Measurements from ENCODE around the gene SHCBP1. TPM values are rescaled to one million over a fixed set of nuclear protein-coding genes. Genes with fewer than 3 reads are reported as not detected.
A peak's percentile ranks its signal among the peaks of the same experiment; 100 is the strongest.

SHCBP1 gene
- total RNA-seq (2014; rRNA removed) = 25.8 and 35.1 TPM in 2 replicates
- Bru-seq, nascent RNA = percentile 70 among the genes with signal in this experiment
- percentile 68 among the genes with signal in this experiment for BruChase-seq, experiment 1, labeled RNA remaining after a 6-hour chase
- percentile 37 among the genes with signal in this experiment for BruChase-seq, experiment 2, labeled RNA remaining after a 2-hour chase
- long read RNA-seq, transcript SHCBP1-201 (13 exons, 3,461 nt) = major isoform, 13 of 15 reads
- long read RNA-seq, partial matches to known transcripts = 0 of 15 reads
- long read RNA-seq, other reads (novel, unspliced or antisense) = 2 of 15 reads

GRCh38 chr16:46621006-46621933 is at the start of gene SHCBP1:
TSS of gene SHCBP1 (minus strand) at chr16:46621379. CDS start at chr16:46621359, 20 bp downstream.
- BruUV-seq (replicated peaks) = no TSS peak
- H3K4me2 ChIP-seq (ENCODE audit: low read length) = peak within 1 kb of the TSS; percentile 98
- peak; percentile 82 for DNase-seq
- H2AFZ ChIP-seq (ENCODE audit: low read length) = peak within 1 kb of the TSS; percentile 96
- H3K9me3 ChIP-seq (ENCODE audit: low read length) = no peaks in the 10 kb centered on the region
- H3K4me1 ChIP-seq (ENCODE audit: insufficient read depth, low read length) = peaks cover 4% of the 10 kb centered on the region; the same call in 1 of the 2 replicates
- intact Hi-C loops (cut with micrococcal nuclease) = no loop called here
- CTCF ChIA-PET = interaction anchor here (0.6 kb wide), 1 partner anchor 70 kb away, joined by 9 read pairs; no protein-coding TSS in a partner anchor
- H4K20me1 ChIP-seq (ENCODE audit: low read length) = no peaks in the 10 kb centered on the region
- H3F3A ChIP-seq (ENCODE audit: low read length, unreplicated experiment) = no peaks in the 10 kb centered on the region
- POLR2A ChIA-PET (ENCODE audit: unreplicated experiment) = no interaction called here
- H3K4me3 ChIP-seq (ENCODE audit: low read length) = peak within 1 kb of the TSS; percentile 99
- peak within 1 kb of the TSS; percentile 92 for H3K9ac ChIP-seq (ENCODE audit: low read length)
- peak; percentile 95 for ATAC-seq
- no peaks in the 10 kb centered on the region for H3K27me3 ChIP-seq (ENCODE audit: low read length)
- no peaks in the 10 kb centered on the region for H3K9me2 ChIP-seq (replicated peaks; ENCODE audit: low read length)
- H3K36me3 ChIP-seq (ENCODE audit: low read depth, low read length) = peaks cover 8% of the 10 kb centered on the region; the same call in 1 of the 2 replicates
- H3K79me2 ChIP-seq (ENCODE audit: low read length) = peaks cover 26% of the 10 kb centered on the region
- H3K27ac ChIP-seq (ENCODE audit: low read length) = no peak within 1 kb of the TSS; the same call in 1 of the 2 replicates
- no peak for TF ChIP-seq CTCF (conservative IDR thresholded peaks at IDR 0.05; ENCODE audit: low read depth, low read length)

GRCh38 chr16:46662123-46662522 is 40.9 kb upstream of the SHCBP1 start:
- Histone ChIP-seq H3K36me3 (ENCODE audit: low read depth, low read length) (peaks cover 19% of the 10 kb centered on the region), H3K27me3 (ENCODE audit: low read length) (no peaks in the 10 kb centered on the region), H3K9me2 (replicated peaks; ENCODE audit: low read length) (no peaks in the 10 kb centered on the region), H3K9me3 (ENCODE audit: low read length) (no peaks in the 10 kb centered on the region), H4K20me1 (ENCODE audit: low read length) (no peaks in the 10 kb centered on the region), H3K9ac (ENCODE audit: low read length) (no peak overlapping the region), H2AFZ (ENCODE audit: low read length) (no peak overlapping the region), H3K27ac (ENCODE audit: low read length) (no peak overlapping the region), H3K4me1 (ENCODE audit: insufficient read depth, low read length) (no peaks in the 10 kb centered on the region), H3K4me3 (ENCODE audit: low read length) (no peak overlapping the region), H3K79me2 (ENCODE audit: low read length) (no peaks in the 10 kb centered on the region), H3K4me2 (ENCODE audit: low read length) (no peak overlapping the region), H3F3A (ENCODE audit: low read length, unreplicated experiment) (no peaks in the 10 kb centered on the region)
- ChIA-PET CTCF (no interaction called here), POLR2A (ENCODE audit: unreplicated experiment) (no interaction called here)
- intact Hi-C loops (cut with micrococcal nuclease) = no loop called here
- TF ChIP-seq EZH2phosphoT487 (IDR thresholded peaks at IDR 0.05; ENCODE audit: borderline replicate concordance, low read length) = no peak
- no peak for TF ChIP-seq CTCF (conservative IDR thresholded peaks at IDR 0.05; ENCODE audit: low read depth, low read length)
- no peak for TF ChIP-seq EZH2 (IDR thresholded peaks at IDR 0.05; ENCODE audit: low read length, unreplicated experiment)
- BruUV-seq (replicated peaks) = no TSS peak
- DNase-seq (no peak), ATAC-seq (no peak)

Measured in PC-3 (cell line).